Stimulated activated CD8-positive, alpha-beta memory T cell treated with anti-CD3 and anti-CD28 coated beads, Interleukin-4, amount 100 ng/mL, for 4 hours (primary cell): ENCODE results near the gene FAM174C.
"Not testable (repeated sequence)": the region's sequence is repeated elsewhere in the genome, so short reads cannot be mapped to it uniquely, and the experiment has no call there.

Experiments
- DNase-seq, 2 donors: peaks; one replicate each; pipeline ENCODE4 v3.0.0-alpha.2; 2020; ENCODE audit warnings: low read depth in 2 of 2, low spot score in 1 of 2

The FAM174C gene

DNA sequence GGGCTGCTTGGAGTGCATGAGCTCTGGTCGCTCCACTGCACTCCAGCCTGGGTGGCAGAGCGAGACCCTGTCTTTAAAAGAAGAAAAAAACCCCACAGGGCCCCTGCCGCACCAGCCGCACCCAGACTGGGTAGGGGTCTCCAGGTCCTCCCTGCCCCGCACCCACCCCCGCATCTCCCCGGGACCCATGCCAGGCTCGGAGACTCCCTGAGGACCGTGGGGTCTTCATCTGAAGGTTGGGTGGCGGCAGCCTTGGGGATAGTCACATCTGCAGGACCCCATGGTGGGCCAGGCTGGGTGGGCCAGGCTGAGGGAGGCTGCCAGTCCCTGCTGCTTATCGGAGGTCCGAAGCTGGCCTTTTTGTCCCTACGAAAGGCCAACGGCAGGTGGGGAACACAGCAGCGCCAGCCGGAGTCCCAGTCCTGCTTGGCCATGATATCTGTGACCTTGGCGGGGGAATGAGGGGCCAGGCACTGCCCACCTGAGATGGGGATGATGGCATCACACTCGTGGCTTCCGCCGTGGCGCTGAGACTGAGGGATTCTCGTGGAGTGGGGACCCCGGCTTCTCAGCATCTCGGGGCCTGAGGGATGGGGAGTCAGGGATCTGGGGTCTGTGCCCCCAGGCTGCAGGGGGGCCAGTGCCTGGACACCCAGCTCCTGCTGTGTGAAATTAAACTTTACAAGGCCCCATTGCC is 21.4 kb downstream of the FAM174C start:
- DNase-seq: no peak

DNA sequence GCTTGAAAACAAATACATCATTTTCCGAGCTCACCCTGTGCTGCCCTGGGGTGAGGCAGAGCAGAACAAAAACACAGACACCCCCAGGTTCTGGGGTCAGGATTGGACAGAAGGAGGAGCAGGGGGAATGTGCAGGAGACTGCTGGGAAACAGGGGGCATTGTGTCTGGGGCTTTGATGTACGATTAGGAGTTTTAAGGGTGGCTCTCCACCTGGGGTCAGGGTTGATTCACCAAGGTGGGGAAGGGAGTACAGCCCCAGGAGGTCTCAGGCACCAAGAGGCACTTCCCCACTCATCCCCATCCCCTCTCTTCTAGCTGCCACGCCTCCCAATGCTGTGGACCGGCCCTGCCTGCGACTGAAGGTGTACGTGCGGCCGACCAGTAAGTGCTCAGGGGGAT is 22.9 kb downstream of the FAM174C start:
- DNase-seq: no peak

DNA sequence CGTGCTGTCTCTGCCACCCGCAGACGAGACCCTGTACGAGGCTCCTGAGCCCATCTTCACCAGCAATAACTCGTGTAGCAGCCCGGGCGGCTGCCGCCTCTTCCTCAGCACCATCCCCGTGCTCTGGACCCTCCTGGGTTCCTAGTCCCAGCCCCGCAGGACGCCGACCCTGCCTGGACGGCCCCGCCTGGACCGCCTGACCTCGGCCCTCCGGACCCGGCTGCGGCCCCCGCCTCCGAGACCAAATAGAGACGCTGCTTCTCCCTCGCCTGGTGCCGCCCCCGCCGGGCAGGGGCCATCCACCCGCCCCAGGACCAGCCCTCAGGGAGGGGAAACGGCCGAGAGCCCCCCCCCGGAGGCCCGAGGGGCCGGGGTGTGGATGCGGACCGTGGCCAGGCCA is 24.5 kb downstream of the FAM174C start:
- DNase-seq: no peak

DNA sequence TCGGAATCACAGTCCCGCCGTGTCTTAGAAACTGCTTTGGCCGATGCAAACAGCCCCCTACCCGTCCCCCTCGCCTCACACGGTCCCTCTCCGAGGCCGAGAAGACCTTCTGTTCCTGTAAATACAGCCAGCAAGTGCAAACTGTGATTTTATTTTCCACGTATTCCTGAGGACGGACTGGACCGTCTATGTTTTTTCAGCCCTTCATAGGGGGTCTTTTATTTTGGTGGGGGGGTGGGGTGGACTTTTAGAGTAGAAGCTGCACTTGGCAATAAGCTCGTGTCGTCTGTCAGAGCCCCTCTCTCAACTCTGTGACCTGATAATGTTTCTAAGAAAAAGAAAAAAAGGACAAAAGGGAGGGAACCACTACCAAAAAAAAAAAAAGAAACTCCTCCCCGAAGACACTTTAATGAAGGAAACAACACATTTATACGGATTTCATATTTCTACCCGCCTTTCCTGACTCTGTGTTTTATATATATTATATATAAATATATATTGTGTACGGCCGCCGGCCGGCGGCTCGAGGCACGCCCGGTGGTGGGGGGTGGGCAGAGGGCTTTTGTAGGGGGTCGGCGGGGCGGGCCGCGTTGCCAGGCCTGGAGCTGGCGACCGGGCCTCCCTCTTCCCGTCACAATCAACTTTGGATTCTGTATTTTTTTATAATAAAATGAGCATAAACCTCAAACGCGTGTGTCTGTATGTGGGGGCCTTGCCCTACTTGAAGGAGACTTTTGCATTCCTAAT is 25.6 kb downstream of the FAM174C start:
- no peak for DNase-seq

DNA sequence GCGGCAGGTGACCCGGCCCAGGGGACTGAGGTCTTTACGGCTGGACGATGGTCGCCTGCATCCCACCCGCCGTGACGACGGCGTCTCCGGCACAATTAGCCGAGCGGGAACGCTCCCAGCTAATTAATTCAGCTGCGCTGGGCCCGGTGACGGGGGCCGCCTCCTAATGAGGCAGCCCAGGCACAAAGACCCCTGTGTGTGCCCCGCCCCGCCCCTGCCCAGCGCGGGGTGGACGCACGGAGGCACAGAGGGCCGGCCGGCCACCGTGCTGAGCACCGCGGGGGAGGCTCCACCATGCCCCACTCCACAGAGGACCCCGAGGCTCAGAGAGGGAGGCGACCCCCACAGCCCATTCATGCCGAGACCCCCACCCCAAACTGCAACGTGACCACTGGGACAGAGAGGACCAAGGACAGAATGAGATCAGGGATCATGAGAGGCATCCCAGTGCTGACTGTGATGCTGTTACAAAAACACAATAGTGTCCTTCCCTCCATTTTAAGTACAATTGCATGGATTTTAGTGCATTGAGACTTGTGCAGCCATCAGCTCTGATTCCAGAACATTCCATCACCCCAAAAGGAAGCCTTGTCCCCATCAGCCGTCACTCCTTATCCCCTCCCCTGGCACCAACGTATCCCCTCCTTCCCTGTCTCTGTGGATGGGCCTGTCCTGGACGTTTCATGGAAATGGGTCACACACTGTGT is 27.4 kb downstream of the FAM174C start:
- DNase-seq: no peak

DNA sequence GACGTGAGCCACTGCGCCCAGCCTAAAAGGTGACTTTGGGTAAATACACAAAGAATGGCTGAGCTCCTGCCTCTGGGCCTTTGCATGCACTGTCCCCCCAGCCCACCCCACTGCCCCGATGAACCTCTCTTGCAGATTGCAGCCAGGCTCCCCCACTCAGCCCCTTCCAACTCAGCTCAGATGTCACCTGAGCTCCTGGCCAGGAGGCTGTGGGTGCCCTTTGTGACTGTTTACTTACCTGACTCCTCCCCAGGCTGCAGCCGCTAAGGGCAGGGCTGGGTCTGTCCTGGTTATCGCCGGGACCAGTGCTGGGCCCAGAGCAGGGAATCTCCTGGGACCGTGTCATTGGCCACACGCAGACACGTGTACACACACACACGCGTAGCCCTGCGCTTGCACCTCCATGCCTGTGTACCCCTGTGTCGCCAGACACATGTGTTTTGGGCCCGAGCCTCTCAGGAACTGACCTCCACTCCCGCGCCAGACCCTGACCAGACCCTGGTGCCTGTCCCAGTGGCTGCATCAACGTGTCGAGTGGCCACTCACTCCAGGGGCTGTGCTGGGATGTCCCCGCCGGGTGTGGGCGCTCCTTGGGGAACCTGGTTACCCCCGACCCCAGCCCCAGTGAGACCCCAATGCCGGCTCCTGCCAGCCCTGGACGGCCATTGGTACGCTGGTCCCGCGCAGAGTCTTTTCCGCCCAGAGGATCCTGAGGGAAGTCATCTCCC is 29.0 kb downstream of the FAM174C start:
- no peak for DNase-seq

DNA sequence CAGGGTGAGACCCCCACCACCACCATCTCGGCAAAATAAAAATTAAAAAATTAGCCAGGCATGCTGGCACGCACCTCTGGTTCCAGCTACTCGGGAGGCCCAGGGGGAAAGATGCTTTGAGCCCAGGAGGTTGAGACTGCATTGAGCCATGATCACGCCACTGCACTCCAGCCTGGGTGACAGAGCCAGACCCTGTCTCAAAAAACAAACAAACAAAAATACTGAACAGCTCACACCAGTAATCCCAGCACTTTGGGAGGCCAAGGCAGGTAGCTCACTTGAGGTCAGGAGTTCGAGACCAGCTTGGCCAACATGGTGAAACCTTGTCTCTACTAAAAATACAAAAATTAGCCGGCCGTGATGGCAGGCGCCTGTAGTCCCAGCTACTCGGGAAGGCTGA is 30.0 kb downstream of the FAM174C start:
- not testable (repeated sequence) for DNase-seq

DNA sequence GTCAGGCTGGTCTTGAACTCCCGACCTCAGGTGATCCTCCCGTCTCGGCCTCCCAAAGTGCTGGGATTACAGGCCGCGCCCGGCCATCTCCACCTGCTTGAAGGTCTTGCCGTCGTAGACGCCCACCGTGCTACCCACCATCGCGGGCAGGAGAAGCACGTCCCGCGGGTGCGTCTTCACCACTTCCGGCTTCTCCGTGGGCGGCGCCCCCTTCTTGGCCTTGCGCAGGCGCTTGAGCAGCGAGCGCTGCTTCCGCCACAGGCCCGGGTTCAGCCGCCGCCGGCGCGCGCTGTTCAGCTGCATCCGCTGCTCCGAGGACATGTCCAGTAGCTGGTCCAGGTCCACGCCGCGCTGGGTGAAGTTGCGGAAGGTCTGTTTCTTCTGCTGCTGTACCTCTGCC is 32.0 kb downstream of the FAM174C start:
- DNase-seq: no peak

DNA sequence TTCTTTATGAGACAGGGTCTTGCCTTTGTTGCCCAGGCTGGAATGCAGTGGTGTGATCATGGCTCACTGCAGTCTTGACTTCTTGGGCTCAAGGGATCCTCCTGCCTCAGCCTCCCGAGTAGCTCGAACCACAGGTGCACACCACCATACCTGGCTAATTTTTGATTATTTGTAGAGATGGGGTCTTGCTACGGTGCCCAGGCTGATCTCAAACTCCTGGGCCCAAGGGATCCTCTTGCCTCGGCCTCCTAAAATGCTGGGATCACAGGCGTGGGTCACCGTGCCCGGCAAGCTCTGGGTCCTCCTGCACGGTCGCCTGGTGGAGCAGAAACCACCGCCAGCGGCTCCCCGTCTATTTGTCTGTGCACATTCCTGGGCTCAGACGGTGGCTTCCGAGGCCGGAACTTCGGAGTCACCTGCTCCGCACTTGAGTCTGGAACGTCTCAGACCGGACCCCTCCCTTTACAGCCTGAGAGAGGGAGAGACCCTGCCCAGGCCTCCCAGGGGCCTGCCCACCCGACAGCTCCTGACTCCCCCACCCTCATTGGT is 32.5 kb downstream of the FAM174C start:
- no peak for DNase-seq

DNA sequence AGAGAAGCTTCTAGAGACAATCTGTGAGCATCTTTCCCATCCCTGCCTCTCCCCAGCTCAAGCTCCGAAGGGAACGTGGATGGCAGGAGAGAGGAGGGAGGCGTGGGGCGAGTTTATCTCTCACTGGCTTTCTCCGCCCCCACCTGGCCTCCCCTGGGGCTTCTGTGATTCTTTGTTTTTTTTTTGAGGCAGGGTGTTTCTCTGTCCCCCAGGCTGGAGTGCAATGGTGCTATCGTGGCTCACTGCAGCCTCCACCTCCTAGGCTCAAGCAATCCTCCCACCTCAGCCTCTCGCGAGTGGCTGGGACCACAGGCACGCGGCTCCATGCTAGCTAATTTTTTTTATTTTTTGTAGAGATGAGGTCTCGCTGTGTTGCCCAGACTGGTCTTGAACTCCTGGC is 33.4 kb downstream of the FAM174C start:
- DNase-seq: no peak

DNA sequence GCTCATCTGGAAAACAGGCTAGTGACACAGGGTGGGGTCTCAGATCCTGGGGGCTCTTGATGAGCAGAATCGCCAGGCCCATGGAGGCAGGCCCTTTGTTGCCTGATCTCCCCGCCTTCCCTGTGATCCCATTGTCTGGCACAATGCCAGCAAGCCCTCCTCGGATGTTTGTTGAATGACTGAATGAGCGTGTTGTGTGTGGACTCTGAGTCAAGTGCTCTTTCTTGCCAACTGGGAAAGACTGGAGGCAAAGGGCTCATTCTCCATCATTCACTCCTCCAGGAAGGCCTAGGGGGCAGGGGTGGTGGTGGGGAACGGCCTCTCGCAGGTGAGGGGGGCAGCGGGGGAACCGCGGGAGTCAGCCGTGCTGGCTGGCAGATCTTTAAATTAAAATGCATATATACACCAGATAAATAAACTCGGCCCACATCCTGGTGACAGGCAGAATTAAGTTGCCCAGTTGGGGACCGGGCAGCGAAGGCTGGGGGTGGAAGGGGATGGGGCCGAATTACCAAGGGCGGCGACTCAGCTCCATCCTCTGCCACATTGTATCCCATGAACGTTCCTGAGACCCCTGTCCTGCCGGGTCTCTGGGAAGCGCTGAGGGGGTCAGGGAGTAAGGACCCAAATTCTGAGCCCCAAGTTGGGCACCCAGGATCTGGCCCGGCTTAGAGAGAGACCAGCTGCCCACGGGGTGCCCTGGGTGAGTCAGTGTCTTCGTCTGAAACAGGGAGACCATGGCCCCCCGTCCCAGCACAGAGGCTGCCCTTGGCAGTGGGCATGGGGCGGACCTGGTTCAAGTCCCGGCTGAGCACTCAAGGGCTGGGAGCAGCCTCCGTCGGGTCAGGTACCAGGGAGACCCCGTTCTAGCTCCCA is 34.9 kb downstream of the FAM174C start:
- DNase-seq: no peak

DNA sequence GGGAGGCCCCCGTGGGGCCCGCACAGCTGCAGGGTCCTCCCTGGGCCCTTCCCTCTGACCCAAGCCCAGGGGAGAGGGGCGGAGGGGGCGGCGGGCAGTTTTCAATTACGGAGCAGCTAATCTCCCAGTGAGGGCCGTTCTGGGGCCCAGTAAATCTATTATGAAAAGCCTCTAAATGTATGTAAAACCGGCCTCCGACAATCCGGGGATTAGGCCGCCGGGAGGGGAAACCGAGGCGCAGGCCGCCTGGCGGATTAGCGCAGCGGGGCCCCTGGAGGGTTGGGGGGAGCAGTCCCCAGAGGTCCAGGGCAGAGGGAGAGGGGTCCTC is 35.5 kb downstream of the FAM174C start:
- no peak for DNase-seq

DNA sequence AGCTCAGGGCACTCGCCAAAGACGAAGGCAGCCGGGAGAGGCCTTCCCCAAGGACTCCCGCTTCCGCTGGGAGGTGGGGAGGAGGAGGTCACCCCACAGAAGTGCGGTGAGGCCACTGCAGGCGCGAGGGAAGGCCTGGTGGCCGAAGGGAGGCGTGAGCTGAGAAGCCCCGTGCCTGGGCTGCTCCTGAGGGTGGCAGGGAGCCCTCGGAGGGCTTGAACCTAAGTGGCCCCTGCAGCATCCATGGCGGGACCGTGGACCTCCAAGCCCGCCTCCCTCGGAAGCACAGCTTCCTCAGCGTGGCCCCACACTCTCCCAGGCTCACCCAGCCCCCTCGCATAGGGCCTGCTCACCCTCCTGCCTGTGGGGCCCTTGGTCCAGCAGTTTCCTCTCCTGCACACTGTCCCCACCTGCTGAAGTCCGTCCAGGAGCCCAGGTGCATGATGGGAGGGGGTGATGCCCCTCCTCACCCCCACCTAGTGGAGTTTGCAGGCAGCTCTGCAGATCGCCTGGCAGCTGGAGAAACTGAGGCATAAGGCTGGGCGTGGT is 36.3 kb downstream of the FAM174C start:
- DNase-seq: no peak

DNA sequence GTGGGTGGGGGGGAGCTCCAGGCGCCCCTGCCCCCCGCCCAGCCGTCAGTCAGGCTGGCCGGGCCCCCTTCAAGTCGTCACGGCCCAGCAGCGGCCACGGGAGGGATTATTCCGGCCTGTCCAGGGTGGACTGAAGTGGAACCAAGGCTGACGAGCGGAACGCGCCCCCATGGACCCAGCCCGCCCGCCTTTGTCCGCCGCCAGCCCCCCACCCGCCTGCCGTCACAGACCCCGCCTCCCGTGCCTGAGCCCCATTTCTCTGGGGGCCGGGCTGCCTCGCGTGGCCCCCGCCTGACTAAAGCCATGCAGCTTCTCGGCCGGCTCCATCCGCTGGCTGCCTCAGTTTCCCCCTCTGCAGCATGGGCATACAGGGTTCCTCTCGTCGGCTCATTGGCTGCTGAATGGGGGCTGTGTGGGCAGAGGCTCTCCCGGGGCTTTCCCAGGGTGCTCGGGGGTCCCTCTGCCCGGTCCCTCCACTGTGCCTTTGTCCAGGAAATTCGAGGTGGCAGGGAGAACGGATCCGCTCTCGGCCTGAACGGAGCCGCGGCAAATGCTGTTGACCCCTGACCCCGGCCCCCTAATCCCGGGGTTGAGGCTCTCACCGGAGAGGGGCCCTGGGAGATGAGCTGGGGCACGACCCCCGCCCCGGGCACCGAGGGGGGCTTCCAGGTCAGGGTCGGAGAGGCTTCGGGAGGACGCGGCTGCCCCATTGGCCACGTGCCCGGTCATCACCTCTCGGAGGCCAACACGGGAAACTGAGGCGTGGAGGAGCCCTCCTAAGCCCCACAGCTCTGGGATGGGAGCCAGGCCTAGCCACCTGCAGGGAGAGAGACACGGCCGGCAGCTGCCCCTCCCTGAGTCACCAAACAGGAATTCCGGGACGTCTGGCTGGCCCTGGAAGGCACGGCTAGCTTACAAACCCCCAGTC is 37.7 kb downstream of the FAM174C start:
- DNase-seq: no peak

DNA sequence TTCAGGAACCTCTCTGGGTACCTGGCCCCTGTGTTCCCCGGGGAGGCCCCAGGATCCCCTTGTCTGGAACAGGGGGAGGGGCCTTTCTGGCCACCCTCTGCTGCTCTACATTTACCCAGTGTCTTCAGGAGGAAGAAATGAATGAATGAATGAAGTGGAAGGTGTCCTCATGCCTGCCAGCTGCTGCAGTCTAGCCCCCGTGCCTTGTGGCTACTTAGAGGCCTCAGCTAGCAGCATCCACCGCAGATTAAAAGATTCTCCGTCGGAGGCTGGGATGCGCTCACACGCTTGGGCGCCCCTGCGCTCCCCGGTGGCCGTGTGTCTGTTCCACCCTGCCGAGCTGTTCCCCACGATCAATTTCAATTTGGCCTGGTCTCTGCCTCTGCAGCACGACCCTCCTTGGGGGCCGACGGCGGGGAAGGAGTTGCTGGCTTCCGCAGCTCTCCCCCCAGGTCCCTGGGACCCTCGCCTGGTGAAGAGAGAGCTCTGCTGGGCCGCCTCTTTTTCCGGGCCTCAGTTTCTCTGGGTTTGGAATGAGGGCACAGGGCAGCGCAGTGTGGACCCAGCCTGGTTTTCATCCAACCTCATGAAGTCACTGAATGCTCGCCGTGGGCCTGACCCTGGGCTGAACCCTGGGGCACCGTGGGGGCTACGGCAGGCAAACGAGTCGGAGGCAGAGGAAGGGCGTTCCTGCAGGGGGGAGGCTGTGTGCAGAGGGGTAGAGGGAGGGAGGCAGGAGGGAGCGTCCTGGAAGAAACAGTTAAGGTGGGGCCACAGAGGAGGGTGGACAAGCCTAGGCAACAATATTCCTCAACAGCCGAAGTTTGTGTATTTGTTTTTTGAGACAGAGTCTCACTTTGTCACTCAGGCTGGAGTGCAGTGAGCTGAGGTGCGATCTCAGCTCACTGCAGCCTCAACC is 38.6 kb downstream of the FAM174C start:
- DNase-seq: no peak

DNA sequence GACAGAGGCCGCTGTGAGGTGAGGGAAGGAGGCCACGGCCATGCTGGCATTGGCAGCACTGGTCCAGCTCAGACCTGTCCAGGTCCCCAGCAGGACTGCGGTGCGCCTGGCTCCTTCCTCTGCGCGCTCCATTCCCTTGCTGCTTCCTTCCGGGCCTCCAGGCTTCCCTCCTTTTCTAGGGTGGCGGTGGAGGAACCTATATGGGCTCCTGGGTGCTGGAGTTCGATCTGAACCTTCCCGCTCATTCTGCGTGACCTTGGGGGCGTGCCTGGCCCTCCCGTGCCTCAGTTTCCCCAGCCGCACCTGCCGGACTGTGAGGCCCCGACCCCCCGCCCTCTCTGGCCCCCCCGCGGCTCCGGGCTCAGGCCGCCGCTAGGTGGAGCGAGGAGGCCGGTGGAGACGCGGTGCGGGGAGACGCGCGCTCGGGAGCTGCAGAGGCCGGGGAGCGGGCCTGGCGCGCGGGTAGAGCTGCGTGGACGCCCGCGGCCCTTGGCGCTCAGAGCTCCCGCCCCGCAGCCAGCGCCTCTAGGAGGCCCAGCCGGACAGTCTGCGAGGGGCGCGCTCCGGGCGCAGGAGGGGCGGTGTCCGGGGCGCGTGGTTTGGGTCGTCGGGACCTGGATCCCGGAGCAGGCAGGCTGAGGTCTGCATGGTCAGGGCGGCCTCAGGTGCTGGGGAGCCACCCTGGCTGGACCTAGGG is 40.3 kb downstream of the FAM174C start:
- no peak for DNase-seq

DNA sequence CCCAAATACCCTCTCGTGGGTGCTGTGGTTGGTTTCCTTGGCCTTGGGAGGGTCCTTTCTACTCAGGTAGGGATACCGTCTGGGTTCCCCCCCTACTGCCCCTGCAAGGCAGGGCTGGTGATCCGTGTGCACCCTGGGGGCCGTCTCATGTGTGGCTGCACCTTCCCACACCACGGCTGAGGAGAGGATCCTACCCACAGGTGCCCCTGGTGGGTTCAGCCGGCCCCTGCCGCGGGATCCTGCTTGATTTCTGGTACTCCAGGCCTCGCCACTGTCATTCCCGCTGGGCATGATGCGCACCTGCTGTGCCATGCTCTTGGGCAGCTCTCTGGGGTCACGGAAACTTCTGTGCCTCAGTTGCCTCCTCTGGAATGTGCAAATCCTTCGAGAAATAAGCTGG is 41.1 kb downstream of the FAM174C start:
- DNase-seq: no peak
